ENCODE data around the gene CSAG2.
"Not testable (repeated sequence)": the region's sequence is repeated elsewhere in the genome, so short reads cannot be mapped to it uniquely, and the experiment has no call there.

The CSAG2 gene, protein sequence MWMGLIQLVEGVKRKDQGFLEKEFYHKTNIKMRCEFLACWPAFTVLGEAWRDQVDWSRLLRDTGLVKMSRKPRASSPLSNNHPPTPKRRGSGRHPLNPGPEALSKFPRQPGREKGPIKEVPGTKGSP

DNA sequence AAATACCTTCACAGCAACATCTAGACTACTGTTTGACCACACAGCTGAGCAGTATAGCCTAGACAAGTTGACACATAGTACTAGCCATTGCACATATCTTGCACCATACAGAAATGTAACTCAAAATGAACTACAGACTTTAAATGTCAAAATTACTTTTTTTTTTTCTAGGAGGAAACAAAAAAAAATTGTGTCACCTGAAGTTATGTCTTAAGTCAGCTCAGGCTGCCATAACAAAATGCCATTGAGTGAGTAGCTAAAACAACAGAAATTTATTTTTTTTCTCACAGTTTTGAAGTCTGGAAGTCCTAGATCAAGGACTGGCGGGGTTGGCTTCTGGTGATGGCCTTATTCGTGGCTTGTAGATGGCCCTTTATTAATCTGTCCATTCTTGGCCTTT is at the start of gene CSAG2:
Gene CSAG2, minus strand, starts transcription at position 101 of the 400 bp plus-strand sequence. CDS start 161 bp downstream, outside the sequence.
- not testable (repeated sequence) for H3K9ac ChIP-seq; H3K9me3 ChIP-seq (replicated peaks in 1 of 11); H4K20me1 ChIP-seq; H3K4me1 ChIP-seq; H3K27me3 ChIP-seq; H3K4me3 ChIP-seq; H3K36me3 ChIP-seq; H3K4me2 ChIP-seq; H3K27ac ChIP-seq

- not testable (repeated sequence) for H3K4me1 ChIP-seq; H3K4me2 ChIP-seq; H3K27ac ChIP-seq; H3K4me3 ChIP-seq; H3K9ac ChIP-seq; H3K9me3 ChIP-seq (replicated peaks in 1 of 11); H3K27me3 ChIP-seq; H3K36me3 ChIP-seq; H4K20me1 ChIP-seq
These were observed 45.8 kb upstream of the CSAG2 start for GRCh38 chrX:152754871-152755270.

DNA sequence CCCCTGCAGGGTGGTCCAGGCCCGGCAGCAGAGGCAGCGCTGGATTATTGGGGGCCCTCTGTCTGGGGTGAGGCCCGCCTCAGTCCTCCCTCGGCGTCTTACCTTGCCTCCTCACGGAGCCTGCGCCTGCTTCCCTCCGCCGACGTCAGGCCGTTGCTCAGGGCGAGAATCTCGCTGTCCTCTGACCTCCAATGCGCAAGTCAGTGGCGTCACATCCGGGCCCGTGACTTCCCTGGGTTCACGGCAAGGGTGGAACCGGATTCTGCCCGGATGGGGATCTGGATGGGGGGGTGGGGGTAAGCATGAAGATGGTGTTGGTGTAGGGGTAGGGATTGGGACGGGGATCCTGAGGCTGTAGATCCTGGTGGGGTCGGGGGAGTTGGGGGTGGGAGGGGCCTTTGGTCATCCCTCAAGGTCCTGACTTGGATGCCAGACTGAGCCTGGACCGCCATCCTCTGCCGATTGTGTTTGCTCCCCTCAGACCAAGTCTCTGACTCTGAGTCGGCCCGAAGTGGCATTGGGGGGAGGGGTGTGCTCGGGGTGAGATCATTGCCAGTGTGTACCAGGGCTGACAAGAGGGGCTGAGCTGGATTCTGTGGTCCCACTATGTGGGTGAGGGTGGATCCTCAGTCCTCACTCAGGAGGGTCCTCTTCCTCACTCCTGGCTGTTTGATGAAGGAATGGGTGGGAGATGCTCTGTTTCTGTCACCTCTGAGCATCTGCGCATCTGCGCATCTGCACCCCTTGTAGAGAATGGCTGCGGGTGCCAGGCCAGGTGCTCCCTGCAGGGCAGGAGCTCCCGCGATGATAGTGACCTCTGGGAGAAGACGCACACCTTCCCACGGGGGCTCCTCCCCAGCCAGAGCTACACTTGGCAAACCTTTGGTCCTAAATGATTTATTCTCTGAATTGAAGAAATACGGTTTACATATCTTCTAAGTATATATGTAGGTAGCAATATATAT is 44.9 kb upstream of the CSAG2 start, which contains the start of gene MAGEA2:
Gene MAGEA2, minus strand, starts transcription at position 157 of the 965 bp plus-strand sequence. CDS start 2,479 bp downstream, outside the sequence.
- not testable (repeated sequence) for H3K4me2 ChIP-seq; H4K20me1 ChIP-seq; H3K9me3 ChIP-seq (replicated peaks in 1 of 11); H3K27me3 ChIP-seq; H3K4me1 ChIP-seq; H3K4me3 ChIP-seq; H3K27ac ChIP-seq; H3K36me3 ChIP-seq; H3K9ac ChIP-seq

DNA sequence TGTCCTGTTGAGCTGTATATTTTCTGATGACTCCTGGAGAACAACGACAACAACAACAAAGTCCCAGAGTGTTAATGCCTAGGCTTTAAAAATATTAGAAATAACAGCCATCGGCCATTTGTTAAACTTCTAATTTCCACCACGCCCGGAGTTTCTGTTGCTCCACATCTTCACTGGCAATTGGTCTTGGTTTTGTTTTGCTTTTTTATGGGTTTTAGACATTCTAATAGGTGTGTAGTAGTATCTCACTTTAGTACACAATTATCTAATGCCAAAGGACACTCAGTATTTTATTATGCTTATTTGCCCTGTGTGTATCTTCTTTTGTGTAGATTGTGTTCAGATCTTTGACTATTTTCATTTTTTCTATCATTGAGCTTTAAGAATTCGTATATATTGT is 29.5 kb upstream of the CSAG2 start:
- no peaks in the 10 kb centered on the region for H3K36me3 ChIP-seq
- no peak for TF ChIP-seq Cebpa-rat (IDR thresholded peaks at IDR 0.05)
- no peaks in the 10 kb centered on the region for H3K4me1 ChIP-seq
- H3K9me3 ChIP-seq (replicated peaks in 1 of 11): no peaks in the 10 kb centered on the region; a peak in 1 of 22 replicates
- no peak overlapping the region for H3K4me2 ChIP-seq
- no peak overlapping the region for H3K9ac ChIP-seq
- no peak overlapping the region for H3K27ac ChIP-seq
- H3K27me3 ChIP-seq: peaks cover 56 to 84% (median 79%) of the 10 kb centered on the region in 11 experiments
- no peaks in the 10 kb centered on the region; a peak in 2 of 22 replicates for H4K20me1 ChIP-seq
- H3K4me3 ChIP-seq: no peak overlapping the region

DNA sequence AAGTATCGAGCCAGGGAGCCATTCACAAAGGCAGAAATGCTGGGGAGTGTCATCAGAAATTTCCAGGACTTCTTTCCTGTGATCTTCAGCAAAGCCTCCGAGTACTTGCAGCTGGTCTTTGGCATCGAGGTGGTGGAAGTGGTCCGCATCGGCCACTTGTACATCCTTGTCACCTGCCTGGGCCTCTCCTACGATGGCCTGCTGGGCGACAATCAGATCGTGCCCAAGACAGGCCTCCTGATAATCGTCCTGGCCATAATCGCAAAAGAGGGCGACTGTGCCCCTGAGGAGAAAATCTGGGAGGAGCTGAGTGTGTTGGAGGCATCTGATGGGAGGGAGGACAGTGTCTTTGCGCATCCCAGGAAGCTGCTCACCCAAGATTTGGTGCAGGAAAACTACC is 27.5 kb upstream of the CSAG2 start:
- H4K20me1 ChIP-seq; H3K9me3 ChIP-seq (replicated peaks in 1 of 11); H3K4me2 ChIP-seq; H3K4me1 ChIP-seq; H3K36me3 ChIP-seq; H3K4me3 ChIP-seq; H3K9ac ChIP-seq; H3K27ac ChIP-seq: not testable (repeated sequence)
- peaks cover 59 to 87% (median 84%) of the 10 kb centered on the region in 11 experiments for H3K27me3 ChIP-seq

DNA sequence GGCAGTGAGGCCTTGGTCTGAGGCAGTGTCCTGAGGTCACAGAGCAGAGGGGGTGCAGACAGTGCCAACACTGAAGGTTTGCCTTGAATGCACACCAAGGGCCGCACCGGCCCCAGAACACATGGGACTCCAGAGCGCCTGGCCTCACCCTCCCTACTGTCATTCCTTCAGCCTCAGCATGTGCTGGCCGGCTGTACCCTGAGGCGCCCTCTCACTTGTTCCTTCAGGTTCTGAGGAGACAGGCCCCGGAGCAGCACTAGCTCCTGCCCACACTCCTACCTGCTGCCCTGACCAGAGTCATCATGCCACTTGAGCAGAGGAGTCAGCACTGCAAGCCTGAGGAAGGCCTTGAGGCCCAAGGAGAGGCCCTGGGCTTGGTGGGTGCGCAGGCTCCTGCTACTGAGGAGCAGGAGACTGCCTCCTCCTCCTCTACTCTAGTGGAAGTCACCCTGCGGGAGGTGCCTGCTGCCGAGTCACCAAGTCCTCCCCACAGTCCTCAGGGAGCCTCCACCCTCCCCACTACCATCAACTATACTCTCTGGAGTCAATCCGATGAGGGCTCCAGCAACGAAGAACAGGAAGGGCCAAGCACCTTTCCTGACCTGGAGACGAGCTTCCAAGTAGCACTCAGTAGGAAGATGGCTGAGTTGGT is 26.9 kb upstream of the CSAG2 start:
- H3K27ac ChIP-seq: no peak overlapping the region
- no peak overlapping the region for H3K9ac ChIP-seq
- peaks cover 62 to 92% (median 85%) of the 10 kb centered on the region in 11 experiments for H3K27me3 ChIP-seq
- no peak for TF ChIP-seq Cebpa-rat (IDR thresholded peaks at IDR 0.05)
- H3K9me3 ChIP-seq (replicated peaks in 1 of 11): no peaks in the 10 kb centered on the region; a peak in 1 of 22 replicates
- H3K4me1 ChIP-seq: no peaks in the 10 kb centered on the region
- H3K36me3 ChIP-seq: no peaks in the 10 kb centered on the region
- H3K4me2 ChIP-seq: no peak overlapping the region
- no peak overlapping the region for H3K4me3 ChIP-seq
- no peaks in the 10 kb centered on the region; a peak in 1 of 22 replicates for H4K20me1 ChIP-seq

GRCh38 chrX:152735101-152735500 is 26.0 kb upstream of the CSAG2 start:
- Histone ChIP-seq H3K27me3 (peaks cover 64 to 91% (median 85%) of the 10 kb centered on the region in 11 experiments), H3K4me2 (no peak overlapping the region), H3K36me3 (no peaks in the 10 kb centered on the region), H3K27ac (no peak overlapping the region), H3K4me3 (no peak overlapping the region), H3K4me1 (no peaks in the 10 kb centered on the region), H4K20me1 (no peaks in the 10 kb centered on the region; a peak in 1 of 22 replicates), H3K9me3 (replicated peaks in 1 of 11) (no peaks in the 10 kb centered on the region; a peak in 1 of 22 replicates), H3K9ac (no peak overlapping the region)
- TF ChIP-seq Cebpa-rat (IDR thresholded peaks at IDR 0.05): no peak

DNA sequence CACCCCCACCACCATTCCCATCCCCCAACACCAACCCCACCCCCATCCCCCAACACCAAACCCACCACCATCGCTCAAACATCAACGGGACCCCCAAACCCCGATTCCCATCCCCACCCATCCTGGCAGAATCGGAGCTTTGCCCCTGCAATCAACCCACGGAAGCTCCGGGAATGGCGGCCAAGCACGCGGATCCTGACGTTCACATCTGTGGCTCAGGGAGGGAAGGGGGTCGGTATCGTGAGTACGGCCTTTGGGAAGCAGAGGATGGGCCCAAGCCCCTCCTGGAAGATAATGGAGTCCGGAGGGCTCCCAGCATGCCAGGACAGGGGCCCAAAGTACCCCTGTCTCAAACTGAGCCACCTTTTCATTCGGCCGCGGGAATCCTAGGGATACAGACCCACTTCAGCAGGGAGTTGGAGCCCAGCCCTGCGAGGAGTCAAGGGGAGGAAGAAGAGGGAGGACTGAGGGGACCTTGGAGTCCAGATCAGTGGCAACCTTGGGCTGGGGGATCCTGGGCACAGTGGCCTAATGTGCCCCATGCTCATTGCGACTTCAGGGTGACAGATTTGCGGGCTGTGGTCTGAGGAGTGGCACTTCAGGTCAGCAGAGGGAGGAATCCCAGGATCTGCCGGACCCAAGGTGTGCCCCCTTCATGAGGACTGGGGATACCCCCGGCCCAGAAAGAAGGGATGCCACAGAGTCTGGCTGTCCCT is 25.2 kb upstream of the CSAG2 start:
- not testable (repeated sequence) for H3K4me2 ChIP-seq; H3K36me3 ChIP-seq; H3K27ac ChIP-seq; H3K4me3 ChIP-seq; H3K4me1 ChIP-seq; H3K9ac ChIP-seq; H3K9me3 ChIP-seq (replicated peaks in 1 of 11); H4K20me1 ChIP-seq
- peaks cover 63 to 89% (median 83%) of the 10 kb centered on the region in 11 experiments for H3K27me3 ChIP-seq

DNA sequence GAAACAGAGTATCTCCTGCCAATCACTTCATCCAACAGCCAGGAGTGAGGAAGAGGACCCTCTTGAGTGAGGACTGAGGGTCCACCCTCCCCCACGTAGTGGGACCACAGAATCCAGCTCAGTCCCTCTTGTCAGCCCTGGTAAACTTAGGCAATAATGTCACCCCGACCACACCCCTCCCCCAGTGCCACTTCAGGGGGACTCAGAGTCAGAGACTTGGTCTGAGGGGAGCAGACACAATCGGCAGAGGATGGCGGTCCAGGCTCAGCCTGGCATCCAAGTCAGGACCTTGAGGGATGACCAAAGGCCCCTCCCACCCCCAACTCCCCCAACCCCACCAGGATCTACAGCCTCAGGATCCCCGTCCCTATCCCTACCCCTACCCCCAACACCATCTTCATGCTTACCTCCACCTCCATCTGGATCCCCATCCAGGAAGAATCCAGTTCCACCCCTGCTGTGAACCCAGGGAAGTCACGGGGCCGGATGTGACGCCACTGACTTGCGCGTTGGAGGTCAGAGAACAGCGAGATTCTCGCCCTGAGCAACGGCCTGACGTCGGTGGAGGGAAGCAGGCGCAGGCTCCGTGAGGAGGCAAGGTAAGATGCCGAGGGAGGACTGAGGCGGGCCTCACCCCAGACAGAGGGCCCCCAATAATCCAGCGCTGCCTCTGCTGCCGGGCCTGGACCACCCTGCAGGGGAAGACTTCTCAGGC is 24.3 kb upstream of the CSAG2 start, which contains the start of the genes CSAG1 and MAGEA12:
Gene CSAG1, minus strand, starts transcription at position 461 of the 715 bp plus-strand sequence. CDS start 1,261 bp downstream, outside the sequence.
Gene MAGEA12, plus strand, starts transcription at position 497 of the 715 bp plus-strand sequence. CDS start 2,405 bp downstream, outside the sequence.
- Histone ChIP-seq H4K20me1 (no peaks in the 10 kb centered on the region; a peak in 1 of 22 replicates), H3K27me3 (peaks cover 60 to 89% (median 81%) of the 10 kb centered on the region in 11 experiments), H3K4me3 (no peak within 1 kb of the TSS), H3K4me2 (no peak within 1 kb of the TSS), H3K9ac (no peak within 1 kb of the TSS), H3K4me1 (no peaks in the 10 kb centered on the region), H3K27ac (no peak within 1 kb of the TSS), H3K36me3 (no peaks in the 10 kb centered on the region), H3K9me3 (replicated peaks in 1 of 11) (no peaks in the 10 kb centered on the region; a peak in 1 of 22 replicates)
- no peak for TF ChIP-seq Cebpa-rat (IDR thresholded peaks at IDR 0.05)
